ENCODE data around the gene TRIM66.

The TRIM66 gene

DNA sequence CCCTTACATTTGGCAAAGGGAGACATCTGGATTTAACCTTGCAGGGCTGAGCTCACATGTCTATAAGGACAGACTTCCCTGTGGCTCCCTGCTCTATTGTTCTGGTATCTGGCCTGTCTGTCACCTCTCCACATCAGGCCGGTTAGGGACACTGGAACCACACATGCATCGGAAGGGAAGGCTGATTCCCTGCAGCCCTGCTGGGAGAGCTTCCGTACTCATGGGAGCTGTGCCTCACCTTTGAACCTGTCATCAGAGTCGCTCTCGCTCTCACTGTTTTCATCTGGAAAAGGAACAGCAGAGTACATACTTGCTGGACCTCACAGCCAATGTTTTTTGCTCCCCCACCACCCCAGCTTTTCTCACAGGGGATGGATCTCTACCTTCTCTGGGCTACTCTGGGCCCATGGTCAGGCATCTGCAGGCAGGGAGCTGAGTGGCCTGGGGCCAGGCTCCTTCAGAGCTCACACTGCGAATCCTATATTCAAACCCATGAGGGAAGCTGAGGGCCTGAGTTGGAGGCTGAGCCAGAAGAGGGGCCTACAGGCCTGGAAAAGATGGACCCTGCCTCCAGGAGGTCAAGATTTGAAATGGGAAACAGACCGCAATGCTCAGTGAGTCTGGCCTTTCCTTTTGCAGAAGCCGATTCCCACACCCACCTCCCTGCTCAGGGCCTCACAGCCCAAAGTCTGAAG lies 31.4 kb upstream of the TRIM66 start:
- no peak for DNase-seq (ENCODE audit: low read depth in 2 of 2)

GRCh38 chr11:8712506-8712905 lies 30.0 kb upstream of the TRIM66 start:
- DNase-seq (ENCODE audit: low read depth in 2 of 2): no peak

- no peak for DNase-seq (ENCODE audit: low read depth in 2 of 2)
Measured at GRCh38 chr11:8711895-8712442, 29.5 kb upstream of the TRIM66 start.

DNA sequence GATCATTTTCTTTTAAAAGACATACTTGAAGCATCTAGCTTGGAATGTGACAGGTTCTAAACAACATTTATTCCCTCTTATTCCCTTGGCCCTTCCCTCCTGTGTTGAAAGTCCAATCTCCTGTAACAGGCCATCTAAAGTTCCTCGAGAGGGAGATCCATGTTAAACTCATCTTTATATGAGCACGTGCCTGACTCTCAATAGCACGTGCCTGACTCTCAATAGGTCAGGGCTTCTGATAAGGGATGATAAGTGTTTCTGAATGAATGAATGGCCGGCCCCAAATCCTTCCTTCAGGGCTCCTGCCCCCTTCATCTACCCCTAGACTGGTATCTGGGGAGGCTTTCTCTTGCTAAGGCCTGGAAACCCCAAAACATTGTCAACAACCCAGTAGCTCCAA lies 27.3 kb upstream of the TRIM66 start:
- no peak for DNase-seq (ENCODE audit: low read depth in 2 of 2)

- DNase-seq (ENCODE audit: low read depth in 2 of 2): no peak
Measured at GRCh38 chr11:8709002-8709672, 26.7 kb upstream of the TRIM66 start.

DNA sequence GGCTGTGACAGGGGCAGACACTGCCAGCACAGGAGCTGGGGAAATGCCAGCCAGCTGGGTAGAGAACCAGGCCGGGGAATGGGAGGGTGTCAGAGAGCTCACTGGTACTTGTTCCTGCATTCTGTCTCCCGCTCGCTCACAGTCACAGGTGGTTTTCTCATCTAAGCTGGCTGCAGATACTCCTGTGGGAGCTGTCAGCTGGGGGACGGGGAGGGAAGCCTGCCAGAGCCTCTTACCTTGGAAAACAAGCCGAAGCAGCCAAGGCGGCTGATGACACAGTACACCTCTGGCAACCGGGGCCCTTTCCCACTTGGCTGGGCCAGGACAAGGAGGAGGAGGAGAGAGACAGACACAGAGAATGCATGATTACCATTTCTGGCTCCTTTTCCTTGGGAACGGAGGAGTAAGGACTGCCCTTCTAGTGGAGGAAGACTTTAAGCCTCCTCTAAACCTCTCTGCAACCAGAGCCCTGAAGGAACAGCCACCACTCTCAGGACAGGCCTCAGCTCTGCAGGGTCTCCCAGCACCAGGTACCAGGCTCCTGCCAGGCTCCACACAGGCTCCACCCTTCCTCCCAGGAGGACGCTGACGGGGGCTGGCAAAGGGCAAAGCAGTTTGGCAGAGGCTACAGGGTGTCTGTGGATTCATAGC lies 25.2 kb upstream of the TRIM66 start:
- DNase-seq (ENCODE audit: low read depth in 2 of 2): no peak

GRCh38 chr11:8706673-8707432 lies 24.4 kb upstream of the TRIM66 start:
- DNase-seq (ENCODE audit: low read depth in 2 of 2): no peak

- DNase-seq (ENCODE audit: low read depth in 2 of 2): no peak
Measured at GRCh38 chr11:8705146-8705545, 22.7 kb upstream of the TRIM66 start.

DNA sequence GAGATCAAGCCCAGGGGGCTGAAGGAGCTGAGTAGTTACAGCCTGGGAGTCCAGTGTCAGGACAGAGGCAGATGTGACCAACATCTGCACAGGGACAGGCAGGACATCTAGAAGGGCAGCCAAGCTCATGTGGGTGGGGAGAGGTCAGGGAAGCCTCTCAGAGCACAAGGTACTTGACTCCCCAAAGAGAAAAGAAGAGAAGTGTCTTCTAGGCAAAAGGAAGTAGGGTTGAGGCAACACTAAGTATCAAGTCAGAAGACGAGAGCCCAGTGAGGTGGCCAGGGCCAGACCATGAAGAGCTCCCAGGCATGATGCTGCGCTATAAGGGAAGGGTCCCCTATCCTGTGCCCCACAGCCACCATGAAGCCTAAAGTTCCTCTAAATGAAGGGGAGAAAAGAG lies 21.7 kb upstream of the TRIM66 start:
- DNase-seq (ENCODE audit: low read depth in 2 of 2): no peak

DNA sequence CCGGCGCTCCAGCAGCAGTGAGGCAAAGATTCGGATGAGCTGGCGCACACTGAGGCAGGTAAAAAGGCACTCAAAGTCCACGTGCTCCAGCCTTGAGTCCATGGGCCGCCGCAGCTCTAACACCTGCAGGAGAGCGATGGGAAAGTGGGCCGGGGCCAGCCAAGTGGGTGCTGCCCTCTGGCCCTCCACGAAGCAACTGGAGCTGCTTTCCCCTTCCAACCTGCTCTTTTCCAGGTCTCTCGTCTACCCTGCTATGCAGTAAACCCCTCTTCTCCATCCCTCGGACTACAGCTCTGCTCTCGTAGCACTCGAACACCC lies 20.1 kb upstream of the TRIM66 start:
- no peak for DNase-seq (ENCODE audit: low read depth in 2 of 2)

DNA sequence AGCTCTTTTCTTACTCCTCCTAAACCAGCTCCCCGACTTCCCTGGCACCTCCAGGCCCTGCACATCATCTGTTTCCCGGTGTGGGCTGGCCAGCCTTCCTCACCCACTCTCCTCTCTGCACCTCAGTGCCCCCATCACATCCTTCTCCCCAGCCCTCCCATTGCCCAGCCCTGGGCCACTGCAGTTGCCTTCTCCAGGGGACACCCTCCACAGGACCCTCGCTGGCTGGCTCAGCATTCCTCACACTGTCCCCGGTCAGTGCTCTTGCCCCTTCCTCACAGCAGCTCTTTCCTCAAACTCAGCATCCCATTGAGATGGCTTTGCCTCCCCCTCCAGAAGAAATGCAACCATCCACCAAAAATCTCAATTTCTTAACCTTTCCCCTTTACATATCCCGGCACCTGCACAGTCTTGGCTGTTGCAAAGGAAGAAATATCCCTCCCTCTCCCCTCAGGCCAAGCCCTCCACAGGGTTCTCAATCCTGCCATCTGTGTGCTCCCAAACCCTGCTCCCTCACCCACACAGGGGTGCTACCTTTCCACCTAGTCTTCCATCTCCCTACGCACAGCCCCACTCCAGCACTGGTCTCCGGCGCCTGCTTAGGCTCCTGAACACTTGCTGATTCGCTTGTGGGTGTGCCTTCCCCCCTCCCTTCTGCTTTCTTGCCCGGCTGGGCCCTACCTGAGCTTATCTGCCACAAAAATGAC lies 19.6 kb upstream of the TRIM66 start:
- no peak for DNase-seq (ENCODE audit: low read depth in 2 of 2)

- DNase-seq (ENCODE audit: low read depth in 2 of 2): no peak
Measured at GRCh38 chr11:8699903-8700302, 17.4 kb upstream of the TRIM66 start.

DNA sequence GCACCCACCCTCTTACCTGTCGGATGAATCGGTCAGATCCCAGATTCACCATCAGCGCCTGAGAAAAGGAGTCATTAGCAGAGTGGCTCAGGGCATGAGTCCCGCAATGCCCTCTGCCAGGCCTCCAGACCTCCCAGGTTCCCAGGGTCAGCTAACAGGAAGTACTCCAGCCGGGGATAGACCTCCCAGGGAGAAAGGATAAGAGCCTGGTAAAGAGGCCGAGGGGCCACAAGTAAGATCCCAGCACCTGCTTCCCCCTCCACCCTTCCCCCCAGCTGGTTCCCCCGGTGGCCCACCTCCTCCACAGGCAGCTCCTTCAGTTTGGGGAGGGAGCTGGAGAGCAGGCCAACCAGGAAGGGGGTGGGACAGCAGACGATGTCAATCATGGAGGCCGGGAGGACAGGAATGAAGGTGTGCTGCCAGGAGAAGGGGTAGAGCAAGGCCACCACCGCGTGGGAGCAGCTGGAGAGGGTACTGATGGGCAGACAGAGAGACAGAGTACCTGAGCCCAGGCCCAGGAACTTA lies 16.5 kb upstream of the TRIM66 start:
- no peak for DNase-seq (ENCODE audit: low read depth in 2 of 2)

DNA sequence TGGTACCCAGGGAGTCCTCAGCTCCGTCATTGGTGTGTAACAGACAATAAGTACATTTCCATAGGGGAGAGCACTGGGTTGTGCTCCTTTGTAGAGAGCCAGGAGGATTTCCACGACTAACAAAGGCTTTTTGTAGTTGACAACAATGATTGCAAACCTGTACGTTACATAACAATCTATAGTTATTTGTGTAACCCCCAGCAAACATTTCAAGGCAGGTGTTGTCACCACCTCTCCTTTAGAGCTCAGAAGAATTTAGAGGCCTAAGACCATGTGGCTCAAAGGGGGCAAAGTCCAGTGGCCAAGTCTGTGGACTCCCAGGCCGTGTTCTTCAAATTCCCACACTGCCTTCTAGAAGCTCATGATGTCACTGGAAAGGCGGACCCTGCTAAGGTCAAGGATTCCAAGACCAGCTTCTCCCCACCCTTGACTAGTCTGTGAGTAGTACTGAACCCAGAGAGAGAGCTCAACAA lies 15.9 kb upstream of the TRIM66 start:
- no peak for DNase-seq (ENCODE audit: low read depth in 2 of 2)

- no peak for DNase-seq (ENCODE audit: low read depth in 2 of 2)
Measured at GRCh38 chr11:8697054-8697453, 14.6 kb upstream of the TRIM66 start.

GRCh38 chr11:8694137-8694536 lies 11.7 kb upstream of the TRIM66 start:
- no peak for DNase-seq (ENCODE audit: low read depth in 2 of 2)

DNA sequence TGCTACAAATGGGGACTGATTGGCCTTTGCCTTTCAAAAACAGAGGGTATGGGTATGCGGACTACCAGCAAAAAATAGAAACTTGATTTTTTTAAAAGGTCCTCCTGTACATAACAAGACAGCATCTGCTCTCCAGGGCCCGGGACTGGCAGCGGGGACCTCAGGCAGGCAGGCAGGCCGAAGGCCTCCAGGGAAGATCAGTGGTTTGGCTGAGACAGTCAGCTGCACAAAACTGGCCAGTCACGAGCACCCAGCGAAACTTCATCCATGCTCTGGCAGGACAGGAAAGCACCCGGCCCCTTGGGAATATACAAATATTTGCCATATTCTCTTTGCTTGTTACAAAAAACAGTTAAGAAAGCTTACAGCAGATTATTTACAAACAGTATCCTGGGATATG lies 11.1 kb upstream of the TRIM66 start:
- DNase-seq (ENCODE audit: low read depth in 2 of 2): no peak

DNA sequence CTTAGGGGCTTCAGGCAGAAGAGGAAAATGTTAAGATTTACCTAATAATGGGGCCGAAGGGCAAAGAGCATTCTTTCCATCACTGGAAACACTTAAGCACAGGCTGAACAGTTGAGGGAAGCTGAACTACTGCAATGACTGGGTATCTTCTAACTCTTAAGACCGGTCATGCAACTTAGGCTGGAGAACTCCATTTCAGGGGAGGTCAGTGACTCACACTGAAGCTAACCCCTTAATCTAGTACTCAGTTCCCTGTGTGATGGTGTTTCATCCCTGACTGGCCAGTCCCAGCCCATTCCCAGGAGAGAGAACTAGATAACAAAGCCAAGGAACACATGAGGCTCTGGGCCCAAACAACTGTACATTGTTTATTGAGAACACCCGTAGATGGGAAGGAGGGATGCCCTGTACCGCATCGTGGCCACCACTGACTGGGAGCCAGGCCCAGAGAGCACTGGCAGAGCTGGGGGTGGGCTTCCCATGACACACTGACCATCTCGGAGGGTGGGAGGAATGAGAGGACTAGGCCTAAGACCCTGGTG lies 10.6 kb upstream of the TRIM66 start:
- no peak for DNase-seq (ENCODE audit: low read depth in 2 of 2)

- no peak for DNase-seq (ENCODE audit: low read depth in 2 of 2)
Measured at GRCh38 chr11:8692417-8692816, 10.0 kb upstream of the TRIM66 start.

DNA sequence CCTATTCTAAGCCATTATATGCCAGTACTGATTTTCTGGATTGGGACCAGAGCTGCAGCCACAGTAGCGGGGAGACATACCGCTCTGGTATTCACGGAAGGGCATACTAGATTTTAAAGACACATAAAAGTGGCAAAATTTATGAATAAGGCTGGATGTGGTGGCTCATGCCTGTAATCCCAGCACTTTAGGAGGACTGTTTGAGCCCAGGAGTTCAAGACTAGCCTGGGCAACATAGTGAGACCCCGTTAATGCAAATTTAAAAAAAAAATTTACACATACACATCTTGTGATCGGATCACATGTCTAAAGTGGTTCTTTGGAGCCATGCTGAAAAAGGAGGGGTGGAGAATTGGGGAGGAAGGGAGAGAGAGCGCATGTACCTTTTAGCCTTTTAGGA lies 9.1 kb upstream of the TRIM66 start:
- DNase-seq (ENCODE audit: low read depth in 2 of 2): no peak
